Stomach (tissue), 4 donors: ENCODE data around the gene MEF2A.

Source experiments
- EP300 ChIP-seq: sonication (generic); formaldehyde crosslinking; IDR thresholded peaks from one replicate; pipeline ENCODE4 v1.6.1; 2017; ENCODE audit warnings: antibody characterized with exemption
- TF ChIP-seq, protein P1 (sequence below), 7 experiments: fragments of 450-650 bp in 4 of 7; fragments of 200-600 bp in 3 of 7; sonication (generic) in 3 of 7; IDR thresholded peaks; one replicate each; pipeline ENCODE4 v1.5.1; 2016 to 2019; ENCODE audit warnings: antibody characterized with exemption in 7 of 7, control low read depth in 2 of 7, mild to moderate bottlenecking in 1 of 7

DNA sequence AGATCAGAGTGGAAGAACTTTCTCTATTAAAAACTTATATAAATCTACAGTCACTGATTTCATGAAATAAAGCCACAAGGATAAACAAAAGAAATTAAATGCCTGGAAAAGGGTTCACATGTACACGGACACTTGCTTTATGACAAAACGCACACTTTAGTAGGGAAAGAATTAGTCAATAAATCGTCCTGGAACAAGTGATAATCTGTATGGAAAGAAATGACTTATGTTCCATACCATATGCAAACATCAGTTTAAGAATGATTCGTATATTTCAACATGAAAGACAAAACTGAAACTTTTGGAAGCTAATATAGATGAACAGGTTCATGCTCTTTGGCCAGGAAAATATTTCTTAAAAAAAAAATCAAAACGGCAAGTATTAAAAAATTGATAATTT lies 40.2 kb downstream of the MEF2A start:
- TF ChIP-seq, protein P1, sequence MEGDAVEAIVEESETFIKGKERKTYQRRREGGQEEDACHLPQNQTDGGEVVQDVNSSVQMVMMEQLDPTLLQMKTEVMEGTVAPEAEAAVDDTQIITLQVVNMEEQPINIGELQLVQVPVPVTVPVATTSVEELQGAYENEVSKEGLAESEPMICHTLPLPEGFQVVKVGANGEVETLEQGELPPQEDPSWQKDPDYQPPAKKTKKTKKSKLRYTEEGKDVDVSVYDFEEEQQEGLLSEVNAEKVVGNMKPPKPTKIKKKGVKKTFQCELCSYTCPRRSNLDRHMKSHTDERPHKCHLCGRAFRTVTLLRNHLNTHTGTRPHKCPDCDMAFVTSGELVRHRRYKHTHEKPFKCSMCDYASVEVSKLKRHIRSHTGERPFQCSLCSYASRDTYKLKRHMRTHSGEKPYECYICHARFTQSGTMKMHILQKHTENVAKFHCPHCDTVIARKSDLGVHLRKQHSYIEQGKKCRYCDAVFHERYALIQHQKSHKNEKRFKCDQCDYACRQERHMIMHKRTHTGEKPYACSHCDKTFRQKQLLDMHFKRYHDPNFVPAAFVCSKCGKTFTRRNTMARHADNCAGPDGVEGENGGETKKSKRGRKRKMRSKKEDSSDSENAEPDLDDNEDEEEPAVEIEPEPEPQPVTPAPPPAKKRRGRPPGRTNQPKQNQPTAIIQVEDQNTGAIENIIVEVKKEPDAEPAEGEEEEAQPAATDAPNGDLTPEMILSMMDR (IDR thresholded peaks at IDR 0.05) = no peak
- no peak for TF ChIP-seq EP300
